GM12872 (cell line): ENCODE data around the gene CLCN5.

Experiments
- CTCF ChIP-seq: IDR thresholded peaks from 3 replicates; pipeline ENCODE4 v1.5.1; 2011; ENCODE audit warnings: low read depth, mild to moderate bottlenecking, low read length, moderate library complexity; ENCODE audit not compliant: insufficient read depth

The CLCN5 gene

GRCh38 chrX:49987651-49988050 is 65.3 kb downstream of the CLCN5 start:
- no peak for TF ChIP-seq CTCF

- TF ChIP-seq CTCF, result no peak
Measured at GRCh38 chrX:49988143-49988542, 65.7 kb downstream of the CLCN5 start.

DNA sequence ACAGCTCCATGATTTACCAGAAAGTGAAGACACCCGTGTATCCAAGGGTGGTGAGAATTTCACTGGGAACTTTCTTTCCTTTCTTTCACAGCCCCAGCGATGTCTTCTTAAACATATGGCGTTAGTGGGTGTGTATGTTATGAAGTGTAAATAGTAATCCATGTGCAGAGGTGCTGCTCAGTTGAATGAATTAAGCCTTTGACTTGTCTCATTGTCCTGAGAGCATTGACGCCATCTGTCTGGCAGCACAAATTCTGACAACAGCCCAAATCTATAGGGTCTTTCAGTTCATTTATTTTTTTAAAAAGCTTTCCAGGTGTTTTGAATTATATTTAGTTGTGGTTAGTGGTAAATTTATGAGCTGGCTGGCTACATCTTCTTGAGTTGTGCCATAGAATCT is 69.4 kb downstream of the CLCN5 start:
- no peak for TF ChIP-seq CTCF

DNA sequence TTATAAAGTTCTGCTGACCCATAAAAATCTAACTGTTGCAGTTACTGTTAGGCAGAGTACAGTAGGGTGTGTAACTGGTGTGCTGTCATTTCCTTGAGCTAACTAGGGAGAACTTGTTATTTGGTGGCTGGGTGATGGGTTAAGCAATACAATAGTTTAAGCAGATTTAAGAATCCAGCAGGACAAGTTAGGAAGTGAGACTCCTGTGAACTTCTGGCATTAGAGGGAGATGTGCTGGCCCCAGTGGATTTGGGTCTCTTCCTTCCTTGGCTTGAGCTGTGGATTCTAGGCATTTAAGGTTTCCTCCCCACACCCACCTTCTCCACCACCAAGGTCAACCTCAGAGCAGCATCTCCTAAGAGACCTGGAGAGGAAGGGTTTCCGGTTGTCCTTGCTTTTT is 70.5 kb downstream of the CLCN5 start:
- no peak for TF ChIP-seq CTCF

- no peak for TF ChIP-seq CTCF
Measured at GRCh38 chrX:49993661-49994060, 71.3 kb downstream of the CLCN5 start.

GRCh38 chrX:49995107-49995731 is 72.8 kb downstream of the CLCN5 start:
- no peak for TF ChIP-seq CTCF

DNA sequence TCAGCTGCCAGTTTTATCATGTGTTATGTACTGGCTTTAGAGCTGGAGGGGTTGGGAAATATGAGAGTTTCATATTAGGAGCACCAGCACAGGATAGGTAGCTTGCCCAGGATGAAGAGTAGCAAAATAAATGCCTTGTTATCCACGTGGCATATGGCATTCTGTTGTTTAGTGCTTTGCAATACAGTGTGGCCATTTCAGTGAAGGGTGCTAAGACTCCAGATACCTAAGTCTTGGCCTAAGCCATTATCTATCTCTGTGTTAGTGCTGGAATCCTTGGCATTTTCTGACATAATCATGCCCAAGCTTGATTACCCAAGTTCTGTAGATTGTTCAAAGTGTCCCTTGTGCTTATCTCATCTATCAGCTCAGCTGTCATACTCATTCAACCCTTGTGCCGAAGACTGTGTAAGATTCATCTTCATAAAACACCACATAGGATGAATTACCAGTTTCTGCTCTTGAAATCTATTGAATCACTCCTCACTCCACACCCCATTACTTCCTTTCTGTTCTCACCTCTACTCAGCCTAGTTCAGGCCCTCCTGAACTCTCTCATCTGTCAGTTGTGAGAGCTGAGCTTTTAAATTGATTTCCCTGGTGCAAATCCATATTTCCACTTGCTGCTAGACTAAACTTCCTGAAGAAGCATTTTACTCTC is 73.5 kb downstream of the CLCN5 start:
- TF ChIP-seq CTCF, result no peak
